HG03521 (cell line): ENCODE data around the gene TEDC2.
"Not testable (repeated sequence)": the region's sequence is repeated elsewhere in the genome, so short reads cannot be mapped to it uniquely, and the experiment has no call there.

ENCODE experiments used
- ATAC-seq: cut with Tn5 transposase; IDR thresholded peaks from one replicate; pipeline ENCODE4 v1.9.1; 2021; ENCODE audit warnings: mild to moderate bottlenecking, moderate library complexity; ENCODE audit not compliant: unreplicated experiment

The TEDC2 gene

DNA sequence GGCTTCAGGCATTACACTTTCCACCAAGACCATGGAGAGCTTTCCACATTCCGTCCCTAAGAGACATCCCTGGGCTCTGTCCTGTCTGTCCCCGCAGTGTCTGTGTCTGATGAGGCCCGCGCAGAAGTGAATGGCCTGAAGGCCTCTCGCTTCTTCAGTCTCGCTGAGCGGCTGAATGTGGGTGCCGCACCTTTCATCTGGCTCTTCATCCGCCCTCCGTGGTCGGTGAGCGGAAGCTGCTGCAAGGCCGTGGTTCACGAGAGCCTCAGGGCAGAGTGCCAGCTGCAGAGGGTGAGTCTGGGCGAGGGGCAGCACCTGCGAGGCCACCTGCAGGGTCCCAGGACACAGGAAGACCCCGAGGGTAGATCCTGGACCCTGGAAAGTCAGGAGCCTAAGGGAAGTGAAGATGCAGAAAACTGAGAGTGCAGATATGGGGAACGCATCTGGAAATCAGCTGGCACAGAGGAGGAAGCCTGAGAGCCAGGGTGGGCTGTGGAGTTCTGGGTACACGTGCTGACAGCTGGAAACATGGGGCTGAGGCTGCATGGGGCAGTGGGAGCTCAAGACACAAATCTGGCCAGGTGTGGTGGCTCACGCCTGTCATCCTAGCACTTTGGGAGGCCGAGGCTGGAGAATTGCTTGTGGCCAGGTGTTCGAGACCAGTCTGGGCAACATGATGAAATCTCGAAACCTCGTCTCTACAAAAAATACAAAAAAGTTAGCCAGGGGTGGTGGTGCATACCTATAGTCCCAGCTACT lies 22.7 kb upstream of the TEDC2 start:
- no peak for ATAC-seq

DNA sequence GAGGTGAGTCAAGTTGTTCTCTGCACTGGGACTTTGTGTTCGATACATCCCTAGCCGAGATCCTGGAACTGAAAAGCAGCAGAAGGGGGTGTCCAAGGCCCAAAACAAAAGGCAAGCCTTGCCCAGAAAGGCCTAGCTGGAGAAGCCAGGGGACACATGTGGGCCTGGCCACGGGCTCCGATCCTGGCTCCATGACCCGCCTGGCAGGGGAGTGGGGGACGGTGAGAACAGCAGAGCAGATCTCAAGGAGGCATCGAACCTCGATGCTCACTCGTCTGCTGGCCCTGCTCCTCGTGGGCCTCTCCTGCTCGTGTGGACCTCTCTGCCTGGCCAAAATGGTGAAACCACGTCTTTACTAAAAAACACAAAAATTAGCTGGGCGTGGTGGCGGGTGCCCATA lies 21.8 kb upstream of the TEDC2 start:
- no peak for ATAC-seq

DNA sequence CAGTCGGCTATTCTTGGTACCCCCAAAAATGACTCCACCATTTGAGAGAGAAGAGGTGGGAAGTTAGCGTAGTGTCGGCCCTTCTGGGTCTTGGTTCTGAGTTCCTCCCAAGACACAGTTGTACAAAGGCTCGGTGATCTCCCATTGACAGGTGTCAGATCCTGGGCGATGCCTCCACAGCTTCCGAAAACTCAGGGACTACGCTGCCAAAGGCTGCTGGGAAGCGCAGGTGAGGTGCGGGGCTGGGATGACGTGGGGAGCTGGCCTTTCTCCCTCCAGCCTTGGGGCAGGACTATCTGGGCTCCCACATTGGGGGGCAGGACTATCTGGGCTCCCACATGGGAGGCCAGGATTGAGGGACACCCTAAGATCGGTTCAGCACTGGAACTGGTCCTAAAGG lies 20.3 kb upstream of the TEDC2 start:
- no peak for ATAC-seq

DNA sequence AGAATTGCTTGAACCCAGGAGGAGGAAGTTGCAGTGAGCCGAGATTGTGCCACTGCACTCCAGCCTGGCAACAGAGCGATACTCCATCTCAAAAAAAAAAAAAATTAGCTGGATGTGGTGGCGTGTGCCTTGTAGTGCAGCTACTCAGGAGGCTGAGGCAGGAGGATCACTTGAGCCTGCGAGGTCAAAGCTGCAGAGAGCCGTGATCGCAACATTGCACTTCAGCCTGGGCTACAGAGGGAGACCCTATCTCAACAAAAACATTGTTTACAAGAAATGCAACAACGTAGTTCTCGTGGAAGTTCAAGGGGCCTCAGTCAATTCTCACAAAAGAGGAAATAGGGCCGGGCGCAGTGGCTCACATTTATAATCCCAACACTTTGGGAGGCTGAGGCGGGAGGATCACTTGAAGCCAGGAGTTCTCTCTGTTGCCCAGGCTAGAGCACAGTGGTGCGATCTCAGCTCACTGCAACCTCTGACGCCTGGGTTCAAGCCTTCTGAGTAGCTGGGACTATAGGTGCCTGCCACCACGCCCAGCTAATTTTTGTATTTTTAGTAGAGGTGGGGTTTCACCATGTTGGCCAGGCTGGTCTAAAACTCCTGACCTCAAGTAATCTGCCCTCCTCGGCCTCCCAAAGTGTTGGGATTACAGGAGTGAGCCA lies 18.6 kb upstream of the TEDC2 start:
- ATAC-seq, result not testable (repeated sequence)

DNA sequence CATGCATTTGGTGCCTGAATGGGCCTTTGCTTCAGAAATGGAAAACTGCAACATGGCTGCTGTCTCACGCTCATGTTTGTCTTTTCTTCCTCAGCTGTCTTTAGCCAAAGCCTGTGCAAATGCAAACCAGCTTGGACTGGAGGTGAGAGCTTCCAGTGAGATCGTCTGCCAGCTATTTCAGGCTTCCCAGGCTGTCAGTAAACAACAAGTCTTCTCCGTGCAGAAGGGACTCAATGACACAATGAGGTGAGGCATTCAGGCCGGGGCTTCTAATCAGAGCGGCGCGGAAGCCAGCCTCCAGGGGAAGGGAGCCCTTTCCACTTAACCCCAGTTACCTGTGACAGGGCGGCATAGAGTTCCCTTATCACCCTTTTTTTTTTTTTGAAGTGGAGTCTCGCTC lies 16.4 kb upstream of the TEDC2 start:
- no peak for ATAC-seq

DNA sequence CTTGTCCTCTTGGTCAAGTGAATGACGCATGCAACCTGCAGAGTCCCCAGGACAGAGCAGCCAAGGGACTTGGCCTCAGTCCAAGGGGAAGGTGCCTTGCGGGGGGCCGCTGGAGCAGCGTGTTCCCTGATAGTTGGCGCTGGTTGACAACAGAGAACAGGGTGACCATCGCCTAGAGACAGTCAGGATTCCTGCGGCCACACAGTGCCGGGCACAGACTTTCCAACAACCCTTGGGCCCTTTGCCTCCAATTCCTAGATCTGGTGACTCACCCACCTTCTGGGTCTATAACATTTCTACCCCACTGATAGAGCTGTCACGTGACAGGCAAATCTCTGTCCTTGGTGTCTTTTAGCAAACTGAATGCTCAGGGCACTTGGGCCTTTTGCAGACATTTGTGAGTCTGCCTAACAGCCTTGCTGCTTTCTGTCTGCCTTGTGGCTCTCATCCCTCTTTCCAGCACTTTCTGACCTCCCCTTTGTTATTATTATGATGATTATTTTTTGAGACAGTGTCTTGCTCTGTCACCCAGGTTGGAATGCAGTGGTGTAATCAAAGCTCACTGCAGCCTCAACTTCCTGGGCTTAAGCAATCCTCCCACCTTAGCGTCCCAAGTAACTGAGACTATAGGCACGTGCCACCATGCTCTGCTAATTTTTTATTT lies 11.9 kb upstream of the TEDC2 start:
- ATAC-seq, result no peak

DNA sequence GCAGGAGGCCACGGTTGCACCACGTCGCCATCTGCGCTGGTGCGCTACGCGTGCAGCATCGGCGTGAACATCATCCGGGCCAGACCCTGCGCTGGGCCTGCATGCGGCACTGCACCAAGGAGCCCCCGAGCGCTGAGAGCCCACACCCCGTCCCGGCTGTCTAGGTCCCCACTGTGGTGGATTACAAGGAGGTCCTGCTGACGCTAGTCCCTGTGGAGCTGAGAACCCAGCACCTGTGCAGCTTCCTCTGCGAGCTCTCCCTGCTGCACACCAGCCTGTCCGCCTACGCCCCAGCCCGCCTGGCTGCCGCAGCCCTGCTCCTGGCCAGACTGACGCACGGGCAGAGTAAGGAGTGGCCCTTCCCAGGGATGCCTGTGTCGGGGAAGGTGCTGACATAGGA lies 10.8 kb upstream of the TEDC2 start:
- ATAC-seq, result no peak

DNA sequence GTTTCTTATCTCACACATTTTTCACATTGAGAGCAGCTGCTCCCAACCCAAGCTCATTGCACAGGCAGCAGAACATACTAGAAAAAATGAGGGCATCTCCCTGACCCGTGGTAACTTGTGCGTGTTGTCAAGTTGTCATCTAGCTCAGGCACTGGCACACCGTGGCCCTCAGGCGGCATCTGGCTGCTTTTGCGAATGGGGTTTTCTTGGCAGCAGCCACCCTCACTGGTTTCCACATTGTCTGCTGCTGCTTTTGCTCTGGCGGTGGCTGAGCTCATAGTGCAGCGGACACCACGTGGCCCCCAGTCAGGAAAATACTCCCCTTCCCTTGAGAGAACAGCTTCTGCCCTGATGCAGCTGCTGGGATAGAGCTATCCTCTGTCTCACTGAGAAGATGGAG lies 9.4 kb upstream of the TEDC2 start:
- no peak for ATAC-seq

DNA sequence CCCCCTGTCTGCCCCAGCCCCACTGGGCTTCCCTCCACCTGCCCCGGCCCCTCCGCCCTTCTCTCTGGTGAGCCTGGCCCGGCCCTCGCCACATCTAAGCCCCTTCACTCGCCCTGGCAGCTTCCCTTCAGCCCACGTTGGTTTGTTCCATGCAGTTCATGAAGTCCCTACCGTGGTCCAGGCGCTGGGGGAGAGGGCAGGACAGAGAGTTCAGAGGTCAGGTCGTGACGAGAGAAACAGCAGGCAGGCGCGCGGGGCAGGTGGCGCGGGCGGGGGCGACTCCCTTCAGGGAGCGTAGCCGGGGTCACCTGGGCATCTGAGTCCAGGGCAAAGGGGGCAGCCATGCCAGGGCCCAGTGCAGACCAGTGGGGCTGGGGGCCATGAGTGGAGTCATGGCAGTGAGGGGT lies 8.9 kb upstream of the TEDC2 start:
- ATAC-seq, result no peak

DNA sequence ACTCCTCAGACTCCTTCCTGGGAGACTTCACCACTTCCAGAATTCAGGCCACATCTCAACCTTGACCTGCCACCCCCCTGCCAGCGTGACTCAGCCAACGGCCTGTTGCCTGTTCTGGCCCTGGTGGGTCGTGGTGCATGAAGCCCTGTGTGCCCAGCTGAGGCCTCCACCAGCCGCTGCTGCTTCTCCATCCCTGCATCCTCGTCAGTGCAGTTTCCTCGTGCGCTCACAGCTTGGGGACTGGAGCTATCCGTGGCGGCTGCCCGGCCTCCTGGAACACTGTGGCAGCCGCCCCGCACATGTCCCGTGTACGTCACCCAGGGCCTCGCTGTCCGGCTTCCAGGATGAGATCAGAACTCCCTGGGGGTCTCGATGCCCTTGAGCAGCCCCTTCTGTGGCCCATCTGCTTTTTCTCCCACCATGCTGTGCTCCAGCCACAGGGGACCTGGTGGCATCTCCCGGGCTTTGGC lies 8.0 kb upstream of the TEDC2 start:
- ATAC-seq, result no peak

DNA sequence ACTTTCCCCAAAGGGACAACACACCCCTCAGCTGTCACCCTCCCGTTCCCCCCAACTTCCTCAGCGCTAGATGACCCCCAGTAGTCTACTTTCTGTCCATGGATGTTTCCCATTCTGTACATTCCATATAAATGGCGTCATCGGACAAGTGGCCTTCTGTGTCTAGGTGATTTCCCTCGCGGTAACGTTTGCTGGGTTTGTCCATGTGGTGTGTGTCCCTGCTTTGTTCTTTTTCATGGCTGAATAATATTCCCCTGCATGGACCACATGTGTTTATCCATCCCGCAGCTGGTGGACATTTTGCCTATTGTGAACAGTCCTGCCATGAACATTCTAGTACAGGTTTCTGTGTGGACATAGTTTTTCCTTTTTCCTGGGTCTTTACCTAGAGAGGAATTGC lies 7.3 kb upstream of the TEDC2 start:
- no peak for ATAC-seq

DNA sequence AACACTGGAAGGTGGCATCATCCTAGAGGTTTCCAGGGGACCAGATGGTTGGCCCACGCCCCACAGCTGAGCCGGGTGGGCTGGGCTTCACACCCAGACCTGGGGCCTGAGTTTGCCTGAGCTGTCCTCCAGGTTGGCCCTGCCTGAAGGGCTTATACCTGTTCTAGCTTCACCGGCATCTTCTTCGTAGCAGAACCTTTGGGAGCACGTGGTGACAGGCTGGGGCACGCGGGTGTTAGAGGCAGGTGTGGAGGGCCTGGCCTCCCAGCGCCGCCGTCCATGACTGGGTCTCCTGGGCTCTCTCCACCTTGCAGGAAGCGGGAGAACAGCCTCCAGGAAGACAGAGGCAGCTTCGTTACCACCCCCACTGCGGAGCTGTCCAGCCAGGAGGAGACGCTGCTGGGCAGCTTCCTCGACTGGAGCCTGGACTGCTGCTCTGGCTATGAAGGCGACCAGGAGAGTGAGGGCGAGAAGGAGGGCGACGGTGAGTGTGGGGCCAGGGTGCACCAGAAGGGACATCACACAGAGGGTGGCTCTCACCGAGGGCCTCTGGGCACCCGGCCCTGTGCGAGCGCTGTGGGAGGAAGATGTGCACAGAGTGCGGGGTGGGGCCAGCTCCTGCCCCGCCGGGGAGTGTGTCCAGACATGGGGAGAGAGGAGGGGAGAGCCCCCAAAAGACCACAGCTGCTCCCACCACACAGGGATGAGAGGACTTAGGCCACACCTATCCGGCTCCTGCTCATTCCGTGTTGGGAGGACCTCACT lies 4.6 kb upstream of the TEDC2 start:
- ATAC-seq, result no peak

DNA sequence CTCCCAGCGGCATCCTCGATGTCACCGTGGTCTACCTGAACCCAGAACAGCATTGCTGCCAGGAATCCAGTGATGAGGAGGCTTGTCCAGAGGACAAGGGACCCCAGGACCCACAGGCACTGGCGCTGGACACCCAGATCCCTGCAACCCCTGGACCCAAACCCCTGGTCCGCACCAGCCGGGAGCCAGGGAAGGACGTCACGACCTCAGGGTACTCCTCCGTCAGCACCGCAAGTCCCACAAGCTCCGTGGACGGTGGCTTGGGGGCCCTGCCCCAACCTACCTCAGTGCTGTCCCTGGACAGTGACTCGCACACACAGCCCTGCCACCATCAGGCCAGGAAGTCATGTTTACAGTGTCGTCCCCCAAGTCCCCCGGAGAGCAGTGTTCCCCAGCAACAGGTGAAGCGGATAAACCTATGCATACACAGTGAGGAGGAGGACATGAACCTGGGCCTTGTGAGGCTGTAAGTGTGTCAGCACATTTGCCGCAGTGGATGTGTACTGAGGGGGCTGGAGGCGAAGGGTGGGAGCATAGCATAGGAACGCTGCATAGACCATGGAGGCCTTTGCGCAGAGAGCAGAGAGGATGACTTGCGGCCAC lies 3.3 kb upstream of the TEDC2 start:
- ATAC-seq, result no peak

DNA sequence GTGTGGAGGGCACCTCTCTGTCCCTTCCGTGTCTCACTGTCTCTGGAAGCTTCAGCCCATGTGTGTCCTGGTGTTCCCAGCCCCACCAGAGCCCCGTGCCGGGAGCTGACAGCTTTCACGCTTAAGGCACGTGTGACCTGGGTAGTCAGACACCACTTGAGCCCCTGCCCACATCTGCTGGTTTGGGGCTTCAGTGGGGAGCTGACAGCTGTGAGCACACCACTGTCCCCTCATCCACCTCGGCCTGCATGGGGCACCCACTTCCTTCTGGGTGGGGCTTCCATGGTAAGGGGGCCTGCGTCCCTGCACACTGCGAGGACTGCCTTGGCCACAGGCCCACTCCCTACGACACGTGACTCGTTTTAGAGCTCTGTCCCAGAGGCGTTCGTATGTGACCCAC lies 2.6 kb upstream of the TEDC2 start:
- ATAC-seq, result no peak

DNA sequence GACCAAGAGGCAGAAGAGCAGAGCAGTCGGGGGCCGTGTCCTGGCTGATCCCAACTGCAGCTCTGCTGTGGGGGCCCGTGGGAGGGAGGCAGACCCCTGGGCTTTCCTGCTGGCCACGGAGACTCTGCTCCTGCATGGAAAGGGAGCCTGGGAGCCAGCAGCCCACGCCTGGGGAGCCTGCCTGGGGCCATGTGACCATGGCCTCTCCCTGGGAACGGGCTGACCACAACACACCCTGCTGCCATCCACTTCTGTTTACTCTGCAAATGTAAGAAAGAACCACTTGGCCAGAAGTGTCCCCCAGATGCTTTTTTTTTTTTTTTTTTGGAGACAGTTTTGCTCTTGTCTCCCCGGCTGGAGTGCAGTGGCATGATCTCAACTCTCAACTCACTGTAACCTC lies 2.0 kb upstream of the TEDC2 start:
- no peak for ATAC-seq

DNA sequence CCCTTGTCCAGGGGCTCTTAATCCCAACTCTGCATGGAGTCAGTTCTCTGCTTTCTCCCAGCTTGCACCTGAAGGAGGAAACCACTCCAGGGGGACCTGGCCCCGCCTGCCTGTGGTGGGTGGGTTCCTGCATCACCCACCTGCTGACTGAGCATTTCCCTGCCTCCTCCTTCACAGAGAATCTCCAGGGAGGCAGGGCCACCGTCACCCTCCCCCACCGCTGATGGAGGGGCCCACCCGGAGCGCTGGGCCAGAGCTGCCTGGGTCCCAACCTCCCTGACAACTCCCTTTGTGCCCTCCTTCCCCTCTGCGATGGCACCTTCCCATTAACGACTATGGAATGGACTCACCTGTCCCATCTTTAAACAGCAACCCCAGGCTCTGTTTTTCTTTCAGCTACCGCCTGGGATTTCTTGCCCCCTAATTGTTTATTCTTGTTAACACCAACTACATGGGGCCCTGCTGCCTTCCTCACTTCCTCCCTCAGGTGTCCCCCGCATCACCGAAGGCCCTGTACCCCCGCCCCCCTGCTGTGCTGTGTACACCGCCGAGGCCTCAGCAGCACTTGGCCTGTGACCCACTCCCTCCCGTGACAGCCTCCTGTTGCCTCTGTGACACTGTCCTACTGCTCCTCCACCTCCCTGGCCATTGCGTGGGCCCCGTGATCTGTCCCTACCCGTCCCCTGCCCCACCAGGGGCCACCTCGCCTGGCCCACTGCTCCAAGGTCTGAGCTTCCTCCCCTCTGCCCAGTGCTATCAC lies 842 bp upstream of the TEDC2 start:
- no peak for ATAC-seq

DNA sequence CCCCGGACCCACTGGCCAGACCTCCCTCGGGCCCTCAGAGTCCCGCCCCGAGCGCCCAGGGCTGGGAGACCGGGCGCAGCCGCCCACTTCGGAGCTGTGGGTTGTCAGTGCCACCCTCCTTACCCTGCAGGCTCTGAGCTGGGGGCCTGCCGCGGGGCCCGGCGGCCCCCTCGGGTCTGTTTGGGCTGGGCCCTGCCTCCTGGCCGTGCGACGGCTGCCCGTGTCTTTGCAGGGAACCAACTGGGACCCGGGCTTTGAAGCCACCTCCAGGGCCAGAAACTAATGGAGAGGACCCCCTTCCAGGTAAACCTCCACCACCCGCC lies 443 bp downstream of the TEDC2 start:
- ATAC-seq, result no peak

DNA sequence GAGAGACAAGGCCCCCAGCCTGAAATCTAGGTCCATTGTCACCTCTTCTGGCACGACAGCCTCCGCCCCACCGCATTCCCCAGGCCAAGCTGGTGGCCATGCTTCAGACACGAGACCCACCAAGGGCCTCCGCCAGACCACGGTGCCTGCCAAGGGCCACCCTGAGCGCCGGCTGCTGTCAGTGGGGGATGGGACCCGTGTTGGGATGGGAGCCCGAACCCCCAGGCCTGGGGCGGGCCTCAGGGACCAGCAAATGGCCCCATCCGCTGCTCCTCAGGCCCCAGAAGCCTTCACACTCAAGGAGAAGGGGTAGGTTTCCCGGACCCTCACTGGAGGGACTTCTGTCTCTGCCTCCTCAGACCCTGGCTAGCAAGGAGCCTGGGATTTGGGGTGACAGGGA lies 1.0 kb downstream of the TEDC2 start:
- no peak for ATAC-seq

DNA sequence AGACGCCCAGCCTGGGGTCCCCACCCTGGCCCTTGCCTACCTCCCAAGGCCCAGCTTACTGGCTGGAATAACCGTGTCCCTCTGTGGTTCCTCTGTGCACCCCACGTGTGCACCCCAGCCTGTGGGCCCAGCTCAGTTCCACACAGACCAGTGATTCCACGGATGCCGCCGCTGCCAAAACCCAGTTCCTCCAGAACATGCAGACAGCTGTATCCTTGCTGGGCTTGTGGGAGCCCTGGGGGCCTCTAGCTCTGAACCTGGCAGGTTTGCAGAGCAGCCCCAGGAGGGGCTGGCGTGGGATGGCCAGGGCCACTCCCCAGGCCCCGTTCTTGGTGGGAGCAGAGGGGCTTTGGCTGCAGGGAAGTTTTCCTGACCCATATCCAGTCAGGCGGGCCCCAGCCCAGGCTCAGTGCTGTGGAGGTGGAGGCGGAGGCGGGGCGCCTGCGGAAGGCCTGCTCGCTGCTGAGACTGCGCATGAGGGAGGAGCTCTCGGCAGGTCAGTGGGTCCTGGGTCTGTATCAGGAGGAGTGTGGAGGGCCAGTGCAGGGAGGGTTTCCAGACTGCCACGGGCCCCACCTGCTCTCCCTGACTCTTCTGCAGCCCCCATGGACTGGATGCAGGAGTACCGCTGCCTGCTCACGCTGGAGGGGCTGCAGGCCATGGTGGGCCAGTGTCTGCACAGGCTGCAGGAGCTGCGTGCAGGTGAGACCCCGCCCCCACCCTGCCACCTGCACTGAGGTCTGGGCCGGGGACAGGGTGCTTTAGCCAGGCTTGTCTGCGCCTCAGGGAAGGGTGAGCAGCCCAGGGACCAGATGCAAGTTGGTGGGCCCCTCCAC lies 2.3 kb downstream of the TEDC2 start:
- no peak for ATAC-seq

DNA sequence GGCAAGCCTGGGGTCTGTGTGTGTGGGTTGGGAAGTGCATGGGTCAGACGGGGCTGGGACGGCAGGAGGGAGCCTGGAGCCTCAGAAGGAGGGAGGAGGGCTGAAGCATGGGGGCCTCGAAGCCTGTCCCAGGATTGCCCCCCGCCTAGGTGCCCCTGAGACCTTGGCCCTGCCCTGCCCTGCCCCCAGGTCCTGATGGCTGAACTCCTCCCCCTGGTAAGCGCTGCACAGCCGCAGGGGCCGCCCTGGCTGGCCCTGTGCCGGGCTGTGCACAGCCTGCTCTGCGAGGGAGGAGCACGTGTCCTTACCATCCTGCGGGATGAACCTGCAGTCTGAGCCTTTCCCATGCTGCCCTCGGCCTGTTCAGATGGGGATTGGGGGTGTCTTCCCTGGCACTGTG lies 4.4 kb downstream of the TEDC2 start:
- no peak for ATAC-seq
